Measurements from ENCODE around the gene L3MBTL2.

DNA sequence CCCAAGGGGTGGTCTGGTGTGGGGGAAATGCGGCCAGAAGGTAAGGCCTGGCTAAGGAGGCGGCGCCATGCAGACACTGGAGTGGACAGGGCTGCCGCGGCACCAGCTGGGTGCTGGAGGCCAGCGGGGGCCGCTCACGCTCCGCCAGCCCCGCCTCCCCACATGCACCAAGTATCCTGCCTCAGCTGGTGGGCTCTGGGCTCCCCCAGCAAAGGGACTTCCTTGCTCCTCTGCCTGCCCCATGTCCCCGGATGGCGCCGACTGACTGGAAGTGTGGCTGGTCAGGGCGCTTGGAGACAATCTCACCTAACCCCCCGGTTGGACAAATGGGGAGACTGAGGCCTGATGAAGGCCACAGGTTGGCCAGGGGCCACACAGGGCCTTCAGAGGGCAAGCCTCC is 43.2 kb downstream of the L3MBTL2 start:
- TF ChIP-seq, protein P1, sequence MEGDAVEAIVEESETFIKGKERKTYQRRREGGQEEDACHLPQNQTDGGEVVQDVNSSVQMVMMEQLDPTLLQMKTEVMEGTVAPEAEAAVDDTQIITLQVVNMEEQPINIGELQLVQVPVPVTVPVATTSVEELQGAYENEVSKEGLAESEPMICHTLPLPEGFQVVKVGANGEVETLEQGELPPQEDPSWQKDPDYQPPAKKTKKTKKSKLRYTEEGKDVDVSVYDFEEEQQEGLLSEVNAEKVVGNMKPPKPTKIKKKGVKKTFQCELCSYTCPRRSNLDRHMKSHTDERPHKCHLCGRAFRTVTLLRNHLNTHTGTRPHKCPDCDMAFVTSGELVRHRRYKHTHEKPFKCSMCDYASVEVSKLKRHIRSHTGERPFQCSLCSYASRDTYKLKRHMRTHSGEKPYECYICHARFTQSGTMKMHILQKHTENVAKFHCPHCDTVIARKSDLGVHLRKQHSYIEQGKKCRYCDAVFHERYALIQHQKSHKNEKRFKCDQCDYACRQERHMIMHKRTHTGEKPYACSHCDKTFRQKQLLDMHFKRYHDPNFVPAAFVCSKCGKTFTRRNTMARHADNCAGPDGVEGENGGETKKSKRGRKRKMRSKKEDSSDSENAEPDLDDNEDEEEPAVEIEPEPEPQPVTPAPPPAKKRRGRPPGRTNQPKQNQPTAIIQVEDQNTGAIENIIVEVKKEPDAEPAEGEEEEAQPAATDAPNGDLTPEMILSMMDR (IDR thresholded peaks at IDR 0.05; ENCODE audit: low read depth, low read length, missing input control): no peak
- TF ChIP-seq RAD21 (IDR thresholded peaks at IDR 0.05) (no peak), YY1 (IDR thresholded peaks at IDR 0.05) (no peak), SP1 (IDR thresholded peaks at IDR 0.05) (no peak), TAF1 (conservative IDR thresholded peaks at IDR 0.05) (no peak)
- TF ChIP-seq, protein P2, sequence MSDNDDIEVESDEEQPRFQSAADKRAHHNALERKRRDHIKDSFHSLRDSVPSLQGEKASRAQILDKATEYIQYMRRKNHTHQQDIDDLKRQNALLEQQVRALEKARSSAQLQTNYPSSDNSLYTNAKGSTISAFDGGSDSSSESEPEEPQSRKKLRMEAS (IDR thresholded peaks at IDR 0.05): no peak
